Measurements from ENCODE around the gene NANS. TPM values are rescaled to one million over a fixed set of nuclear protein-coding genes. Genes with fewer than 3 reads are reported as not detected.
"Not testable (repeated sequence)": the region's sequence is repeated elsewhere in the genome, so short reads cannot be mapped to it uniquely, and the experiment has no call there.

Gene NANS
- total and polyA plus RNA-seq, 5 donors from 2014 or later: 34.4 to 51.4 (median 37.8) TPM

DNA sequence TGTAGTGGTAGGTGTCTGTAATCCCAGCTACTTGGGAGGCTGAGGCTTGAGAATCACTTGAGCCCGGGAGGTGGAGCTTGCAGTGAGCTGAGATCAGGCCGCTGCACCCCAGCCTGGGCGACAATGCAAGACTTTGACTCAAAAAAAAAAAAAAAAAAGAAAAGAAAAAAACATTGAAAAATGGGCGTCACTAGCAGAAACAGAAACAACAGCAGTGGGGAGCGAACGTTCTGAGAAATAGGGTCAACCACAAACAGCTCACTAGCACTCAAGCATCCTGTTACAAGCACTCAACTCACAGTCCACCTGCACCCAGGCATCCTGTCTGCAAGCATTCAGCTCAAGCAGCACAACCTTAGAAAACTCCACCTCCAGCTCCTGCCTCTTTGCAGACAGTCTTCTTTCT, 45.3 kb downstream of the NANS start:
- H3K4me3 Mint-ChIP-seq: peak overlapping the region; percentile 79 to 92 (median 84)
- peak overlapping the region; percentile 86 for H3K4me3 ChIP-seq (ENCODE audit: low read depth, low read length)
- no peaks in the 10 kb centered on the region for H3K27me3 ChIP-seq (ENCODE audit: control insufficient read depth, insufficient read depth, low read length)
- H3K4me1 Mint-ChIP-seq: peaks cover 32 to 94% (median 63%) of the 10 kb centered on the region in 4 donors
- H3K27ac Mint-ChIP-seq: peak overlapping the region; percentile 93 to 100 (median 93)
- peaks cover 99% of the 10 kb centered on the region for H3K4me1 ChIP-seq (ENCODE audit: control insufficient read depth, insufficient read depth, low read length, poor library complexity, severe bottlenecking)
- peak overlapping the region; percentile 87 for H3K27ac ChIP-seq (ENCODE audit: insufficient read depth, low read length, poor library complexity, severe bottlenecking)
- peaks cover 0 to 2% (median 0%) of the 10 kb centered on the region in 7 donors for H3K9me3 Mint-ChIP-seq
- peaks cover 23% of the 10 kb centered on the region for H3K36me3 ChIP-seq (ENCODE audit: control insufficient read depth, insufficient read depth, low read length)
- H3K36me3 Mint-ChIP-seq: peaks cover 46% of the 10 kb centered on the region
- no peaks in the 10 kb centered on the region for H3K27me3 Mint-ChIP-seq
- peak; percentile 97 for ATAC-seq (ENCODE audit: low read depth in 2 of 2)
- no peaks in the 10 kb centered on the region for H3K9me3 ChIP-seq (ENCODE audit: control insufficient read depth in 2 of 2, low read length in 2 of 2)
- peak; percentile 79 to 99 (median 94) for DNase-seq

DNA sequence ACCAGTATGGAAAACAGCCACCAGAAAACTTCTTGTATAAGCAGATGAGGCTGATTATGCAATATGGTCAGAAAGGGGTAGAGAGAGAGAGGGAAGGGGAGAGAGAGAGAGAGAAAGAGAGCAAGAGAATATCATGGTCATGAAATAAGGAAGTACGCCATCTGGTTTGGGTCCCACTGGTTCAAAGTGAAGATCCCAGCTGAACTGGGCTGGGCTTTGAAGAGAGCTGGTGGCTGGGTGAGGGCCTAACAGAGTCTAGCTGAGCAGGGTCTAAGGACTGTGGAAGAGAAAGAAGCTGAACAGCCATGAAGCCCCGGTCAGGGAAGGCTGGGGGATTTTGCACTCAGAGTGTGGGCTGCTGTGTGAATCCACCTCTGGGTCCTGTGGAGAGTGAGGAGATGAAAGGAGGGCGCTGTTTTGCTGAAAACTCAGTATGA, 47.9 kb downstream of the NANS start:
- Histone ChIP-seq H3K36me3 (ENCODE audit: control insufficient read depth, insufficient read depth, low read length) (peaks cover 21% of the 10 kb centered on the region), H3K9me3 (ENCODE audit: control insufficient read depth in 2 of 2, low read length in 2 of 2) (no peaks in the 10 kb centered on the region), H3K4me3 (ENCODE audit: low read depth, low read length) (peak overlapping the region; percentile 14), H3K27ac (ENCODE audit: insufficient read depth, low read length, poor library complexity, severe bottlenecking) (peak overlapping the region; percentile 87), H3K27me3 (ENCODE audit: control insufficient read depth, insufficient read depth, low read length) (no peaks in the 10 kb centered on the region), H3K4me1 (ENCODE audit: control insufficient read depth, insufficient read depth, low read length, poor library complexity, severe bottlenecking) (peaks cover 99% of the 10 kb centered on the region)
- Mint-ChIP-seq H3K4me3 (peak overlapping the region; percentile 47 to 91 (median 79)), H3K27me3 (no peaks in the 10 kb centered on the region), H3K9me3 (peaks cover 0 to 2% (median 0%) of the 10 kb centered on the region in 7 donors), H3K4me1 (peaks cover 40 to 94% (median 65%) of the 10 kb centered on the region in 4 donors), H3K27ac (peak overlapping the region; percentile 93 to 100 (median 97)), H3K36me3 (peaks cover 51% of the 10 kb centered on the region)
- ATAC-seq (ENCODE audit: low read depth in 2 of 2): no peak
- DNase-seq: no peak

DNA sequence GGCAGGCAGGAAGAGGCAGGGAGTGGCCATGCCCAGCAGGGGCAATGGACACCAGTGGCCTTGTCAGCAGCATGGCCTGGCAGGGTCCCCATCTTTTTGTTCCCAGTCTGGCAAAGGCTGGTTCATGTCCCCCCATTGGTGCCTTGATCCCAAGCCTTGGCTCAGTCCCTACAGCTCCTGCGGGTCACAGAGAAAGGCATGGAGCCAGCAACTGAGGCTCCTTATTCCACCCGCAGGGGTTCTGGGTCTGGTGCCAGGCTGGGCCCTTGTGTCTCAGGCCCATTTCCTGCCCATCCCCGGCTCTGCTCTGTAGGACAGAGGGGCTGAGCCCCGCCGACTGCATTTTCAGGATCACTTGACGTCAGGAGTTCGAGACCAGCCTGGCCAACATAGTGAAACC, 48.5 kb downstream of the NANS start:
- Histone ChIP-seq H3K27me3 (ENCODE audit: control insufficient read depth, insufficient read depth, low read length) (no peaks in the 10 kb centered on the region), H3K4me3 (ENCODE audit: low read depth, low read length) (peak overlapping the region; percentile 14), H3K4me1 (ENCODE audit: control insufficient read depth, insufficient read depth, low read length, poor library complexity, severe bottlenecking) (peaks cover 99% of the 10 kb centered on the region), H3K27ac (ENCODE audit: insufficient read depth, low read length, poor library complexity, severe bottlenecking) (peak overlapping the region; percentile 87), H3K36me3 (ENCODE audit: control insufficient read depth, insufficient read depth, low read length) (peaks cover 26% of the 10 kb centered on the region), H3K9me3 (ENCODE audit: control insufficient read depth in 2 of 2, low read length in 2 of 2) (no peaks in the 10 kb centered on the region)
- Mint-ChIP-seq H3K4me1 (peaks cover 37 to 94% (median 66%) of the 10 kb centered on the region in 4 donors), H3K27me3 (no peaks in the 10 kb centered on the region), H3K36me3 (peaks cover 50% of the 10 kb centered on the region), H3K4me3 (peak overlapping the region in 2 of 4 donors; percentile 54 to 74), H3K9me3 (peaks cover 0 to 2% (median 0%) of the 10 kb centered on the region in 7 donors), H3K27ac (peak overlapping the region; percentile 93 to 100 (median 97))
- ATAC-seq (ENCODE audit: low read depth in 2 of 2): no peak
- no peak for DNase-seq

DNA sequence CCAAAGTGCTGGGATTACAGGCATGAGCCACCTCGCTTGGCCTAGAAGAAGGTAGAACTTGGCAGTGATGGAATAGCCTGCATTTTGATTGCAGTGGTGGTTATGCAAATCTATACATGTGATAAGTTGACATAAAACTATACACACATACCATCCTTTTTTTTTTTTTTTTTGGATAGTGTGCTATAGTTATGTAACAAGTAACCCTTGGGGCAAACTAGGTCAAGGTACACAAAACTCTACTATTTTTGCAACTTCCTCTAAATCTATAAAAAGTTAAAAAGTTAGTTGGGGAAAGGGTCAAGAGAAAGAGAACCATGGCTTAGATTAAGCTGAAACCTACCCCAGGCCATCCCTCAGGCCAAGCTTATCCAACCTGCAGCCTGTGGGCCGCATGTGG, 51.4 kb downstream of the NANS start:
- peaks cover 61% of the 10 kb centered on the region for H3K36me3 Mint-ChIP-seq
- H3K4me3 Mint-ChIP-seq: peak overlapping the region; percentile 74 to 82 (median 78)
- H3K27ac Mint-ChIP-seq: peak overlapping the region; percentile 93 to 97 (median 96)
- Histone ChIP-seq H3K4me1 (ENCODE audit: control insufficient read depth, insufficient read depth, low read length, poor library complexity, severe bottlenecking) (peaks cover 87% of the 10 kb centered on the region), H3K36me3 (ENCODE audit: control insufficient read depth, insufficient read depth, low read length) (peaks cover 32% of the 10 kb centered on the region), H3K4me3 (ENCODE audit: low read depth, low read length) (peak overlapping the region; percentile 46), H3K27me3 (ENCODE audit: control insufficient read depth, insufficient read depth, low read length) (no peaks in the 10 kb centered on the region), H3K9me3 (ENCODE audit: control insufficient read depth in 2 of 2, low read length in 2 of 2) (no peaks in the 10 kb centered on the region), H3K27ac (ENCODE audit: insufficient read depth, low read length, poor library complexity, severe bottlenecking) (peak overlapping the region; percentile 80)
- H3K9me3 Mint-ChIP-seq: peaks cover 0 to 2% (median 0%) of the 10 kb centered on the region in 7 donors
- peak in 1 of 2 donors; percentile 13 for ATAC-seq (ENCODE audit: low read depth in 2 of 2)
- H3K4me1 Mint-ChIP-seq: peaks cover 27 to 93% (median 61%) of the 10 kb centered on the region in 4 donors
- peak in 1 of 3 donors; percentile 37 for DNase-seq
- no peaks in the 10 kb centered on the region for H3K27me3 Mint-ChIP-seq

DNA sequence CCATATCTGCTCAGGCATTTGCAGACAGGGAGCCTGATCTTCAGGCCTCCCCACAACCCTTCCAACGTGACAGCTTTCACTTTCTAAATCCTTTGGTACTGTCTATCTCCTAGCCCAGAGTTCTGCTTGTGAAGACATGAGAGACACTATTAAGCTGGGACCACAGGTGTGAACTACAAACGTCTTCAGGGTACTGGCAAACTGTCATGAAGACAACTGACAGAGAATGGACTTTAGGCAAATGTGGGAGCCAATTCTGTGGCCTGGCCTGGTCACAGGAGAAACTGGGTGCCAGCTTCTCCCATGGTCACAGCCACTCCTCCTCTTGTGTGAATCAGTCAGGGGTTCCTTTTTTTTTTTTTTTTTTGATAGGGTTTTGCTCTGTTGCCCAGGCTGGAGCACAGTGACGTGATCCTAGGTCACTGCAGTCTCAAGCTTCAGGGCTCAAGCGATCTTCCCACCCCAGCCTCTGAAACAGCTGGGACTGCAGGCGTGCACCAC, 52.0 kb downstream of the NANS start:
- H3K36me3 ChIP-seq (ENCODE audit: control insufficient read depth, insufficient read depth, low read length): peaks cover 32% of the 10 kb centered on the region
- Mint-ChIP-seq H3K4me3 (peak overlapping the region; percentile 74 to 82 (median 78)), H3K27ac (peak overlapping the region; percentile 93 to 97 (median 96)), H3K9me3 (peaks cover 0 to 2% (median 0%) of the 10 kb centered on the region in 7 donors), H3K36me3 (peaks cover 61% of the 10 kb centered on the region), H3K27me3 (no peaks in the 10 kb centered on the region), H3K4me1 (peaks cover 31 to 95% (median 61%) of the 10 kb centered on the region in 4 donors)
- peaks cover 86% of the 10 kb centered on the region for H3K4me1 ChIP-seq (ENCODE audit: control insufficient read depth, insufficient read depth, low read length, poor library complexity, severe bottlenecking)
- H3K4me3 ChIP-seq (ENCODE audit: low read depth, low read length): peak overlapping the region; percentile 46
- peak overlapping the region; percentile 80 for H3K27ac ChIP-seq (ENCODE audit: insufficient read depth, low read length, poor library complexity, severe bottlenecking)
- no peaks in the 10 kb centered on the region for H3K9me3 ChIP-seq (ENCODE audit: control insufficient read depth in 2 of 2, low read length in 2 of 2)
- peak; percentile 84 to 88 for ATAC-seq (ENCODE audit: low read depth in 2 of 2)
- peak in 2 of 3 donors; percentile 57 to 83 for DNase-seq
- H3K27me3 ChIP-seq (ENCODE audit: control insufficient read depth, insufficient read depth, low read length): no peaks in the 10 kb centered on the region

DNA sequence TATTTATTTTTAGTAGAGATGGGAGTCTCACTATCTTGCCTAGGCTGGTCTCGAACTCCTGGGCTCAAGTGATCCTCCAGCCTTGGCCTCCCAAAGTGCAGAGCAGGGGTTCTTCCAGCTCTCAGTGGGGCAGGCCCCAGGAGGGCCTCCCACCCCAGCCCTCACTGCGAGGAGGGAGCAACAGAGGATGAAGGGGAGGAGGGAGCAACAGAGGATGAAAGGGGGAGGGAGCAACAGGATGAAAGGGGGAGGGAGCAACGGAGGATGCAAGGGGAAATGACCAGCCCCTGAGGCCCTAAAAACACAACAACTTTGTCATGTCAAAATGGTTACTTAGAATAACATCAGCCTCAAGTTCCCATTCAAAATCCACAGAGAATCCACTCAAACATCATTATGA, 52.5 kb downstream of the NANS start:
- peaks cover 85% of the 10 kb centered on the region for H3K4me1 ChIP-seq (ENCODE audit: control insufficient read depth, insufficient read depth, low read length, poor library complexity, severe bottlenecking)
- Mint-ChIP-seq H3K27ac (peak overlapping the region; percentile 93 to 97 (median 96)), H3K27me3 (no peaks in the 10 kb centered on the region), H3K4me1 (peaks cover 34 to 94% (median 59%) of the 10 kb centered on the region in 4 donors), H3K9me3 (peaks cover 0 to 2% (median 0%) of the 10 kb centered on the region in 7 donors), H3K4me3 (peak overlapping the region in 3 of 4 donors; percentile 54 to 78 (median 74)), H3K36me3 (peaks cover 56% of the 10 kb centered on the region)
- H3K9me3 ChIP-seq (ENCODE audit: control insufficient read depth in 2 of 2, low read length in 2 of 2): no peaks in the 10 kb centered on the region
- no peaks in the 10 kb centered on the region for H3K27me3 ChIP-seq (ENCODE audit: control insufficient read depth, insufficient read depth, low read length)
- peak overlapping the region; percentile 50 for H3K4me3 ChIP-seq (ENCODE audit: low read depth, low read length)
- peak in 1 of 3 donors; percentile 74 for DNase-seq
- peak overlapping the region; percentile 80 for H3K27ac ChIP-seq (ENCODE audit: insufficient read depth, low read length, poor library complexity, severe bottlenecking)
- ATAC-seq (ENCODE audit: low read depth in 2 of 2): no peak
- peaks cover 30% of the 10 kb centered on the region for H3K36me3 ChIP-seq (ENCODE audit: control insufficient read depth, insufficient read depth, low read length)

DNA sequence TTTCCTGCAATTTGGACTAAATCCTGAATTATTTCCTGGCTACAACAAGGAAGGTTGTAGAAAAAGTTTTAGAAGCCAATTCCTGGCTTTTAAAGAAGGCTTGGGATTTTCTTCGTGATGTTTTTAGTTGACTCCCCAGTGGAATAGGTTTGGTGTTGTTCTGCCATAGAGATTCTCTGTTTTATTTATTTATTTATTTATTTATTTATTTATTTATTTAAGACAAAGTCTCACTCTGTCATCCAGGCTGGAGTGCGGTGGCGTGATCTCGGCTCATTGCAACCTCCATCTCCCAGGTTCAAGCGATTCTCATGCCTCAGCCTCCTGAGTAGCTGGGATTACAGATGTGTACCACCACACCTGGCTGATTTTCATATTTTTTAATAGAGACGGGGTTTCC, 60.6 kb downstream of the NANS start:
- H3K36me3 Mint-ChIP-seq: peaks cover 16% of the 10 kb centered on the region
- H3K27ac ChIP-seq (ENCODE audit: insufficient read depth, low read length, poor library complexity, severe bottlenecking): peak overlapping the region; percentile 91
- H3K4me3 Mint-ChIP-seq: peak overlapping the region; percentile 64 to 99 (median 82)

More for the DNA sequence above, 60.6 kb downstream of the NANS start:
- H3K9me3 ChIP-seq (ENCODE audit: control insufficient read depth in 2 of 2, low read length in 2 of 2); H3K9me3 Mint-ChIP-seq; H3K27me3 Mint-ChIP-seq; H3K27me3 ChIP-seq (ENCODE audit: control insufficient read depth, insufficient read depth, low read length); DNase-seq; H3K36me3 ChIP-seq (ENCODE audit: control insufficient read depth, insufficient read depth, low read length); ATAC-seq (ENCODE audit: low read depth in 2 of 2): not testable (repeated sequence)
- peaks cover 22 to 88% (median 55%) of the 10 kb centered on the region in 4 donors for H3K4me1 Mint-ChIP-seq
- peaks cover 76% of the 10 kb centered on the region for H3K4me1 ChIP-seq (ENCODE audit: control insufficient read depth, insufficient read depth, low read length, poor library complexity, severe bottlenecking)
- peak overlapping the region; percentile 97 to 99 (median 98) for H3K27ac Mint-ChIP-seq
- peak overlapping the region; percentile 83 for H3K4me3 ChIP-seq (ENCODE audit: low read depth, low read length)

Measured in CD4-positive, CD25-positive, alpha-beta regulatory T cell (primary cell).